ENCODE data around the gene ZMYND8.

GRCh38 chr20:47306095-47306494 lies 50.4 kb downstream of the ZMYND8 start:
- TF ChIP-seq EZH2 (IDR thresholded peaks at IDR 0.05; ENCODE audit: low read length, unreplicated experiment): no peak
- TF ChIP-seq CTCF (conservative IDR thresholded peaks at IDR 0.05; ENCODE audit: low read depth, low read length): no peak
